NCI-H1105 treated with DMSO at 0.1 percent for 48 hours (cell line): ENCODE results near the gene ITPK1.

Experiments used
- DNase-seq: peaks from one replicate; lab custom pipeline; 2025; lab: John Stamatoyannopoulos, UW

ITPK1 gene

DNA sequence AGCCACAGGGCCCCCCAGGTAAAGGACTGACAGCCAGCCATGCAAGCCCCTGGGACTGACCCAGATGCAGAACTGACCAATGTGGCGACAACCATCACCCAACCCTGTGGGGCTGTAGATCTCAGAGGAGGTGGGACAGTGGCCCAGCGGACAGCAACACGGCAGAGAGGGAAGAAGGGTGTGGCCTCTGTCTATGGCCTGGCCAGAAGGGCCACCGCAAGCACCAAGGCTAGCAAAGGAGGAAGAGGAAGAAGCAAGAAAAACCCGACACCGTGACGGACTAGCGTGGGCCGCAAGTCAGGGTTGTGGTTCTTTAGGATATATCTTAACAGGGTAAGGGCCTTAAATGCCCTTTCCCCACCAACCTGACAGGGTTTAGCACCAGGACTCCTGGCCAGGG lies 71.2 kb downstream of the ITPK1 start:
- no peak for DNase-seq

- DNase-seq = no peak
These were observed 71.6 kb downstream of the ITPK1 start for GRCh38 chr14:93044121-93044520.

GRCh38 chr14:93042968-93043940 lies 72.5 kb downstream of the ITPK1 start:
- no peak for DNase-seq

- no peak for DNase-seq
These were observed 73.9 kb downstream of the ITPK1 start for GRCh38 chr14:93041830-93042229.

DNA sequence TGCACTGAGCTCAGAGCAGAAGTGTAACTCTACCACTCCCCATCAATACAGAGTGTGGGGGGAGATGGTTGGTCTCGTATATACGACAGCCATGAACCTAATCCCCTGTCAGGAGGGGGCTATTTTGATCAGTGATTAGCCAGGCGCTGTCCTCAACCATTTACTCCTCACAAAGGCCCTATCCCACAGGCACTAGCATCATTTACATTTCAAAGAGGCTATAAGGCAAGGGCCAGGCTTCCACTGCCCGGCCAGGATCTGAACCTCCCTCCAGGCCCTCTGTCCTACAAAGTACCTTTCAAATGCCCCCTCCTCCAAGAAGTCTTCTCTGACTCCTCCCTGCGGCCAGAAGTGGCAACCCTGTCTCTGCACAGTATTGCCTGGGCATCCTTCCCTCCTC lies 74.7 kb downstream of the ITPK1 start:
- no peak for DNase-seq

- no peak for DNase-seq
These were observed 75.3 kb downstream of the ITPK1 start for GRCh38 chr14:93040443-93040842.

- no peak for DNase-seq
These were observed 75.9 kb downstream of the ITPK1 start for GRCh38 chr14:93039649-93040315.

- DNase-seq = no peak
These were observed 78.4 kb downstream of the ITPK1 start for GRCh38 chr14:93037351-93037750.

- DNase-seq = no peak
These were observed 78.9 kb downstream of the ITPK1 start for GRCh38 chr14:93036652-93037345.

GRCh38 chr14:93035917-93036651 lies 79.6 kb downstream of the ITPK1 start:
- DNase-seq = no peak

- no peak for DNase-seq
These were observed 80.2 kb downstream of the ITPK1 start for GRCh38 chr14:93035585-93035916.

DNA sequence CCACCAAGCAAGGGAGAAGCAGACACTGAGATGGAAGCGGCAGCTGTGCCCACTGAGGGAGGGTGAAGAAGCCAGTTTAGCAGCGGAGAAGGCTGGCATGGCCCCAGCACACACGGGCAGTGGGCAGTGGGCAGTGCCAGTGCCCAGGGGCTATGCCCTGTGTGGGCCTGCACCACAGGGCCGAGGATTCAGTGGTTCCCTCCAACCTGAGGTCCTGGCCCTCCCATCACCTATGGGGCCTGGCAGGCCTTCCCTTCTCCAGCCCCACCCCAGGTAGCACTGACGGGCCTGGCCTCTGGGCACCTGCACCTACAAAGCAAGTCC lies 81.1 kb downstream of the ITPK1 start:
- no peak for DNase-seq

DNA sequence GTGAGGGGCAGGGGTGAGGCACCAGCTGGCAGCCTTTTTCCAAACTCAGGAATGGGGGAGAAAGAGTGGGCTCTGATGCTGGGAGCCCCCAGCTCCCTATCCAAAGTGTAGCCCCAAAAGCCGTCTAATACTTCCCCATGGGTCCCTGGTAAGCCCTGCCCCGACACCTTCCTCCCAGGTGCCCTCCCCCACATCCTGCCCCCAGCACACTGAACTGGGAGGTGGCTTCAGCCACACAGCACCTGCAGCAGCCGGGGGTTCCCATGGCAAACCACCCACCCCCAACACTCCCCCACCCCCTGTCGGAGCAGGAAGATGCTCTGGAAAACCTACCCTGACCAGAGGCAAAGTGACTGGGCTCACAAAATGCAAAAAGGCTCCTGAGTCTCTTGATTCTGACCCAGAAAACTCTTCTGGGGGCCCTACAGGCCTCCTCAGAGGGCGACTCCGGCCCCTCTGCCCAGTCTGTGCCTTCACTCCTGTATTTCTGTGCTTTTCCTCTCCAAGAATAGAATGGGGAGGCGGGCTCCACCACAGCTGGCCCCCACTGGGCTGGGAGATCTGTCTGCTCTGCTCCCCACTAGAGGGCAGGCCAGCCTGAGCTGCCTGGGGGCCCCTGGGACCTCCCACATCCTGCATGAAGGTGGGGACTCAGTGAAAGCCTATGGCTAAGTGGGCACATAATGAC lies 81.6 kb downstream of the ITPK1 start:
- no peak for DNase-seq

- DNase-seq = no peak
These were observed 82.4 kb downstream of the ITPK1 start for GRCh38 chr14:93033084-93033982.

DNA sequence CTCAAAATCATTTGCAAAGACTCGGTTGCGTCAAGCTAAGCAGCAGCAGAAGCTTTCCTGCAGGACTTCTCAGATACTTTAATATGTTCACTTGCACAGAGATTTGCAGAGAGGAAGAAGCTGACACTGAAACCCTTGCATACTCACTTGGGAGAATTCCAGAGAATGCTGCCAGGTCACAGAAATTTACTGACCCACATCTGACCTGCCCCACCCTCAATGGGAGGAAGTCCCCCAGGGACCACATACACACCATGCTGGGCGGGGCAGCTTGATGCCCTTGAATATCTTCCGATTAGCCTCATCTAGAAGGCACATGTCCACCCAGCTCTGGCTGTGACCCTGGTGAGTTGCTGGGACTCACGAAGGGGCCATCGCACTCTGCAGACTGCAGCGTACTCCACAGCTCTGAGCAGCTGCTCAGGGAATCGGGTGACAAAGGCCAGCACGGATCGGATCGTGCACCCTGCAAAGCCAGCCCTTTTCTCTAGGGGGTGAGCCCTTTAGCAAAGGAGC lies 83.2 kb downstream of the ITPK1 start:
- no peak for DNase-seq

GRCh38 chr14:93031505-93032315 lies 84.0 kb downstream of the ITPK1 start:
- DNase-seq = no peak

DNA sequence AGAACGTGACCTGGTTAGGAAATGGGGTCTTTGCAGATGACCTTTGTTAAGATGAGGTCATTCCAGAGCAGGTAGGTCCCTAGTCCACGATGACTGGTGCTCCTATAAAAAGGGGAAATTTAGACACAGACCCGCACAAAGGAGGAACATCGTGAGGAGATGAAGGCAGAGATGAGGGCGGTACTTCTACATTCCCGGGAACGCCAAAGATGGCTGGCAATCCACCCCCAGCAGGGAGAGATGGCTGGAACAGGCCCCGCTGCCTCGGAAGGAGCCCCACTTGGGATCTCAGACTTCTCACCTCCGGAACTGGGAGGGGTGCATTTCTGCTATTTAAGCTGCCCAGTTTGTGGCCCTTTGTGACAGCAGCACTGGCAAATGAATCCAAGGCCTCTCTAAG lies 85.0 kb downstream of the ITPK1 start:
- DNase-seq = no peak

DNA sequence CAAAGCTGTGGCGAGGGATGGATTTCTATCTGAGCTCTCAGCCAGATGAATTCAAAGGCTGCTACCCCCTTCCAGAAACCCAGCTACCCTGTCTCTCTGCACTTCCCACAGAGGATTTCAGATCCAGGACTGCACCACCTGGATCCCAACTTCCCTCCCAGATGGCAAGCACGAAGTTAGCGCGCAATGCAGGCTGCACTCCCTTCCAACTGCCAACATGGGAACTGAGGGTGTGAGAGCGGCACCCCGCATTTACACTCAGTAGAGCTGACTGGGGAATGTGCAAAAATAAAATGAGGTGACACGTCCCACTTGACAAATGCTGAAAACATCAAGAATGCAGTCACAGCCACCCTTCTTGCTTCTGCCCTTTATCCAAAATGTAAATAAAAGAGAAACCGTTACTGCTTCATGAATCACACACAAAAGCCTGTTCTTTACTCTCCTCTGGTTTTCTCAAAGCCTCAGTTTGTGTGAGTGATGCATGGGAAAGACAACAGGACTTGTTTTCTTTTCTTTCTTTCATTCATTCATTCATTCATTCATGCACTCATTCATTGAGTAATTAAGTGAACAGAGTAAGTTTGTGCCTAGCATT lies 85.7 kb downstream of the ITPK1 start:
- no peak for DNase-seq

GRCh38 chr14:93029417-93029816 lies 86.3 kb downstream of the ITPK1 start:
- no peak for DNase-seq
